Measurements from ENCODE around the gene DCDC2B.
"Not testable (repeated sequence)": the region's sequence is repeated elsewhere in the genome, so short reads cannot be mapped to it uniquely, and the experiment has no call there.

DCDC2B gene

GRCh38 chr1:32208891-32209328 is at the start of gene DCDC2B:
TSS of gene DCDC2B (plus strand) at chr1:32209089. CDS start at chr1:32209094, 5 bp downstream.
- DNase-seq (ENCODE audit: low read depth, low spot score): no peak

- no peak for DNase-seq (ENCODE audit: low read depth, low spot score)
Observed at GRCh38 chr1:32159189-32159588, 49.7 kb upstream of the DCDC2B start.

- no peak for DNase-seq (ENCODE audit: low read depth, low spot score)
Observed at GRCh38 chr1:32163405-32163804, 45.5 kb upstream of the DCDC2B start.

DNA sequence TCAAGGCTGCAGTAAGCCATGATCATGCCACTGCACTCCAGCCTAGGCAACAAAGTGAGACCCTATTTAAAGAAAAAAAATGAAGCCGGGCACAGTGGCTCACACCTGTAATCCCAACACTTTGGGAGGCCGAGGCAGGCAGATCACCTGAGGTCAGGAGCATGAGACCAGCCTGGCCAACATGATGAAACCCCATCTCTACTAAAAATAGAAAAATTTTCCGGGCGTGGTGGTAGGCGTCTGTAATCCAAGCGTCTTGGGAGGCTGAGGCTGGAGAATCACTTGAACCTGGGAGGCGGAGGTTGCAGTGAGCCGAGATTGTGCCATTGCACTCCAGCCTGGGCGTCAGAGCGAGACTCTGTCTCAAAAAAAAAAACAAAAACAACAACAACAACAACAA is 43.3 kb upstream of the DCDC2B start:
- not testable (repeated sequence) for DNase-seq (ENCODE audit: low read depth, low spot score)

DNA sequence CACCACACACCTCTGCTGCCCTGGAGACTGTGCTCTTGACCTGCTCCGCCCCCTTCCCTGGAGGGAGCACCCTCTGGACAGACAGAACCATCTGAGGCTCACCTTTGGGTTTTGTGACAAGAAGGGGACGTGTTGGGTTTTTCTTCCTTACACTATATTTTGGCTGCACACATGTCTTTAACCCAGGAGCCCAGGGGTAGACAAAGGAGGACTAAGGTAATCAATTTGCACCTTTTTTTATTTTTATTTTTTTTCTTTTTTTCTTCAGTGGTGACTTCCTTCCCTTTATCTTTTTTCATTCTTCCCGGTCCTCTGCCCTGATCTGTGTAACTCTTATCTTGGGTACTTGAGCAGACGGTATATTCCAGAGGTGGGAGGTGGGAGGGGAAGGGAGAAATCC is 37.9 kb upstream of the DCDC2B start:
- no peak for DNase-seq (ENCODE audit: low read depth, low spot score)

GRCh38 chr1:32172621-32173245 is 36.2 kb upstream of the DCDC2B start:
- DNase-seq (ENCODE audit: low read depth, low spot score): no peak

GRCh38 chr1:32178380-32179192 is 30.3 kb upstream of the DCDC2B start:
- DNase-seq (ENCODE audit: low read depth, low spot score): no peak

DNA sequence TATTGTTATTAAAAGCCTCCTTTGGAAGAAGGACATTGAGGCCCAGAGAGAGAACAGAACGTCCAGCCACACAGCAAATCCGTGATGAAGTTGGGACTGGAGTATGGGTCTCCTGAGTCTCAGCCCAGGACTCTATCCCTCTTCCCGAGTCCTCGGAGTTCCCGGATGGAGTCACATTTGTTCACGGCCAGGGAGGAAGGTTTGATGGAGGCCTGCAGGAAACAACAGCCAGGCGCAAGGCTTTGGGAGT is 29.8 kb upstream of the DCDC2B start:
- DNase-seq (ENCODE audit: low read depth, low spot score): no peak

DNA sequence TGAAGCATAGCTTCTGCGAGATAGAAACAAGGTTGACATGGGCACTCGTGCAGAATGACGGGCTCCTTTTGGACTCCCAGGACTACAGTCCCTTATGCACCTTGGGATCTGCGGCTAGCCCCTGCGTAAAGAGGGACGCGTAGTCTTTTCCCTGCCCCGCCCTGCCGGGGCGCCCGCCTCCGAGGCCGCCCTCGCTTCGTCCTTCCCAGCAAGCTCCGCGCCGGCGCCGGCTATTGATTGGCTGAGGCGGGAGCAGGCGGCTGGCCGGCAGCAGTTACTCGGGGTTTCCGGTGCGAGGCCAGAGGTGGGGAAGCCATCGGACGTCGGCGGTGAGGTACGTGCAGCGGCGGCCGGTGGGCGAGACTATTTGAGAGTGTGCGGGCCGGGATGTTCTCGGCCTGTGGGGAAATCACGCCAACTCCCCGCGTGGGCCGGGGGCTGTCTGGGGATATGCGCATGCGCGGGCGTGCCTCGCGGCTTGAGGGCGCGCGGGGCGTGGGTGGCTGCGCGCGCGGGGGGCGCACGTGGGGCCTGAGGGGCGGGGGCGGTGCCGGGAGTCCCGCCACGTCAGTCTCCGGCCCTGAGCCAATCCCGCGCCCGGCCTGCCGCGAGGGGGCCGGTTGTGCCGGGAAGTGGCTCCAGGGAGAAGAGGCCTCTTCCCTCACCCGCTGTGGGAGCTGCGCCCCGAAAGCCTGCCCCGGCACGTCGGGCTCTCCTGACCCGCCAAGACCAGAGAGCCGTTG is 29.3 kb upstream of the DCDC2B start, which contains the start of gene TXLNA:
Gene TXLNA (plus strand): TSS at position 233 of the 743 bp plus-strand sequence. CDS start 671 bp downstream, outside the sequence.
- peak; percentile 82 for DNase-seq (ENCODE audit: low read depth, low spot score)

- DNase-seq (ENCODE audit: low read depth, low spot score): peak; percentile 12
Observed at GRCh38 chr1:32180186-32181060, 28.5 kb upstream of the DCDC2B start.

DNA sequence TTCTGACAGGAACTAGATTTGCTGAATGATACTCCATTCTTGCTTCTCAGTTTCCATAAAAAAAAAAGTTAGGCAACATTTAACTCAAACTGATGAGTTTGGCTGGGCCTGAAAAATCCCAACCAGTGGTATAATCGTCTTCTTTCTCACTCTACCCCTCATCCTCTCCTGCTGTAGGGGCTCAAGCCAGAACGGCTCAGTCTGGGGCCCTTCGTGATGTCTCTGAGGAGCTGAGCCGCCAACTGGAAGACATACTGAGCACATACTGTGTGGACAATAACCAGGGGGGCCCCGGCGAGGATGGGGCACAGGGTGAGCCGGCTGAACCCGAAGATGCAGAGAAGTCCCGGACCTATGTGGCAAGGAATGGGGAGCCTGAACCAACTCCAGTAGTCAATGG is 27.8 kb upstream of the DCDC2B start:
- no peak for DNase-seq (ENCODE audit: low read depth, low spot score)

DNA sequence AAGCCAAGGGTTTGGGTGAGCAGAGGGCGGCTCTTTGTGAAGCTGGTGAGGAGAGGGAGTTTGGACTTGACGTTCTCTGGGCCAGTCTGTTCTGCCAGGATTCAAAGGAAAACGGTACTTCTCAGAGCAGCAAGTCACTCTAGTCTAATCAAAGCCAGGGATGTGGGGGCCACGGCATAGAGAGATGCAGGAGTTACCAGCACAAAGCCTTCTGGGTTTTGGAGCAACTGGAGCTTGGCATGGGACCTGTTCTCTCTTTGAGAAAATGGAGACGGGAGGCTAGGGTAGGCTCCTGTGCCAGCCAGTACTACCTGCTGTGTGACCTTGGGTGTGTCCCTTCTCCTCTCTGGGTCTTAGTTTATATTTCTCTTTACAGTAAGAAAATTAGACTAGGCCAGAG is 27.3 kb upstream of the DCDC2B start:
- no peak for DNase-seq (ENCODE audit: low read depth, low spot score)

DNA sequence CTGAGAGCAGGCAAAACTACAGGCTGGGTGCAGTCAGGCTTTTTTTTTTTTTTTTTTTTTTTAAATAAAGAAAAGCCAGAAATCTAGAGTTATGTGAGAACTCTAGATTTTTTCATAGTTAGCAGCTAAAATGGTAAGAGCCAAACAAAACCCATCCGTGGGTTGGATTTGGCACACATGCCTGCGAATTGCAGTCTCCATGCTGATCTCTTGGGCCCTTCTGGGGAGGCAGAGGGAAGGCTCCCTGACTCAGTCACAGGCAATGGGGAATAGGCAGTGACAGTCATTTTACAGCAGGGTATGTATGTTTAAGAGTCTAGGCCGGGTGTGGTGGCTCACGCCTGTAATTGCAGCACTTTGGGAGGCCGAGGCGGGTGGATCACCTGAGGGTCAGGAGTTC is 26.8 kb upstream of the DCDC2B start:
- no peak for DNase-seq (ENCODE audit: low read depth, low spot score)

DNA sequence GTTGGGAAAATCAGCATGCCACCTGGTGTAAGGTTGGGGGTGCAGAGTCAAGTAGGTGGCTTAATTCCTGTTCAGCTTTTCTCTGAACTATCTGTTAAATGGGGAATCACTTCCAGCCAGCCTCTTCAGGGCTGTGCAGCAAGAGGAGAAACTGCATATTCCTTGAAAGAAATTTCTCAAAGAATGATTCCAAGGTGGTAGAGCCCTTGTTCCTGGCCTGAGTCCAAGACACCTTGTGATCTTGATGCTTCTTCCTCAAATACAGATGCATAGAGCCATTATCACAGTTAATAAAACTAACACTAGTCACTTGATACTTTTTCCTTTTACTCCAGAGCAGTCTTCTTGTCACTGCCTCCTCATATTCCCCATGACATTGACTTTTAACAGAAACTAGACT is 24.2 kb upstream of the DCDC2B start:
- no peak for DNase-seq (ENCODE audit: low read depth, low spot score)

DNA sequence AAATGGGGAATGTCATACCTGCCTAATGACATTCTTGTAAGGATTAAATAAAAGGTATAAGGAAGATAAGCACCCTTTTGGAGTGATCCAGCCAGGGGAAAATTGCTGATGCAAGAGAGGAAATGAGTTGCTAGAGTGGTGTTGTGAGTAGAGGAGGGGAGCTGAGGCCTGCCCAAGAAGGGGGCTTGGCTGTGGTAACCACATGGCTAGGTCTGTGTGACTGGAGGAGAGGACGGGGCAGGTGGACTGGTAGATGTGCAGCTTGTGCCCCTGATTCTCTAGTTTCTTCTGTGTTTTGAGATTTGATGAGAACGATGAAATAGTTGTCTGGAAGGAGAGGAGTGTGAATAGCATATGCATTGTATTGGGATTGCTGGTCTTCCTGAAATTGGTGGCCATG is 22.8 kb upstream of the DCDC2B start:
- DNase-seq (ENCODE audit: low read depth, low spot score): no peak

- DNase-seq (ENCODE audit: low read depth, low spot score): no peak
Observed at GRCh38 chr1:32186491-32186890, 22.4 kb upstream of the DCDC2B start.

DNA sequence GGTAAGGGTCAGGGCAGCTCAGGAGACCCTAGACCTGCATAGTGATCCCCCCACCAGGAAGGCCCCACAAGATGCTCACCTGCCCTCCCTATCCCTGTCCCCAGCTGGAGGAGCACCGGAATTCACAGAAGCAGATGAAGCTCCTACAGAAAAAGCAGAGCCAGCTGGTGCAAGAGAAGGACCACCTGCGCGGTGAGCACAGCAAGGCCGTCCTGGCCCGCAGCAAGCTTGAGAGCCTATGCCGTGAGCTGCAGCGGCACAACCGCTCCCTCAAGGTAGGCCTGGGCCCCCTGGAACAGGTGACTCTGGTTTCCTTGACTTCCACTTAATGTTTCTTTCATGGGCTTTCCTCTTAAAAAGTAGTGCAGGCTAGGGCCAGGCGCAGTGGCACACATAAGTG is 21.0 kb upstream of the DCDC2B start:
- DNase-seq (ENCODE audit: low read depth, low spot score): no peak

- no peak for DNase-seq (ENCODE audit: low read depth, low spot score)
Observed at GRCh38 chr1:32192220-32192948, 16.5 kb upstream of the DCDC2B start.

DNA sequence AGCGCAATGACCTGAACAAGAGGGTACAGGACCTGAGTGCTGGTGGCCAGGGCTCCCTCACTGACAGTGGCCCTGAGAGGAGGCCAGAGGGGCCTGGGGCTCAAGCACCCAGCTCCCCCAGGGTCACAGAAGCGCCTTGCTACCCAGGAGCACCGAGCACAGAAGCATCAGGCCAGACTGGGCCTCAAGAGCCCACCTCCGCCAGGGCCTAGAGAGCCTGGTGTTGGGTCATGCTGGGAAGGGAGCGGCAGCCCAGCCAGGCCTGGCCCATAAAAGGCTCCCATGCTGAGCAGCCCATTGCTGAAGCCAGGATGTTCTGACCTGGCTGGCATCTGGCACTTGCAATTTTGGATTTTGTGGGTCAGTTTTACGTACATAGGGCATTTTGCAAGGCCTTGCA is 13.9 kb upstream of the DCDC2B start:
- no peak for DNase-seq (ENCODE audit: low read depth, low spot score)

DNA sequence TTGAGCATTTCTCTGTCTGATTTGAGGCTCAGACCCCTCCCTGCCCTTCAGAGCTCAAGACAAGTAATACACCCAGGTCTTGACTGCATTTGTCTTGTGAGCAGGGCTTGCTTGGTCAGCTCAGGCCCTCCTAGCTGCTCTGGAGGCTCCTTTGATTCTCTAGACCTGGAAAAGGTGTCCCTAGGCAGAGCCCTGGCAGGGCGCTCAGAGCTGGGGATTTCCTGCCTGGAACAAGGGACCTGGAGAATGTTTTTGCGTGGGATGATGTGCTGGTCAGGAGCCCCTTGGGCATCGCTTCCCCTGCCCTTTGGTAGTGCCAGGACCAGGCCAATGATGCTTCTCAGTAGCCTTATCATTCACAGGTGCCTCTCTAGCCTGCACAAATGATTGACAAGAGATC is 13.4 kb upstream of the DCDC2B start:
- DNase-seq (ENCODE audit: low read depth, low spot score): no peak

Measured in smooth muscle cell of the brain vasculature (primary cell).